ENCODE data around the gene MORN1. TPM values are rescaled to one million over a fixed set of nuclear protein-coding genes. Genes with fewer than 3 reads are reported as not detected.

MORN1 gene
- total and polyA plus RNA-seq, 12 donors: 1.2 to 7.6 (median 5.2) TPM

DNA sequence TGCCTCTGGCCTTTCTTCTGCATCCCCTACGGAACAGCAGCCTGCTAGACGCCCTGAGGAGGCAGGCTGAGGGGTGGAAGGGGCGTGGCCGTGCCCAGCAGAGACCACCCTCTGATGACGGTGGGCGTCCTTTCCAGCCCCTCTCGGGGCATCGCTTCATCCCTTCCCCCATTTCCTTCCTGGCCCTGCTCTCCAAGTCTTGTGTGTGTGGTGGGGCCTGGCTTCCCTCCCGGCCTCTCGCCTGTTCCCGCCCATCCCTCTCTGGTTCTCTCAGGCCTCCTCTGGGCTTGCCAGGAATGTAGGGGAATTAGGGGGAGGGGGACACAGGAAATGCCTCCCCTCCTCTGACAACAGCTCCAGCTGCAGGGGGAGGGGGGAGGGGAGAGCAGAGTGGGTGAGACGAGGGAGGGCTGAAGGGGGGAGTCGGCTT lies 112.1 kb downstream of the MORN1 start:
- TF ChIP-seq, protein P1, sequence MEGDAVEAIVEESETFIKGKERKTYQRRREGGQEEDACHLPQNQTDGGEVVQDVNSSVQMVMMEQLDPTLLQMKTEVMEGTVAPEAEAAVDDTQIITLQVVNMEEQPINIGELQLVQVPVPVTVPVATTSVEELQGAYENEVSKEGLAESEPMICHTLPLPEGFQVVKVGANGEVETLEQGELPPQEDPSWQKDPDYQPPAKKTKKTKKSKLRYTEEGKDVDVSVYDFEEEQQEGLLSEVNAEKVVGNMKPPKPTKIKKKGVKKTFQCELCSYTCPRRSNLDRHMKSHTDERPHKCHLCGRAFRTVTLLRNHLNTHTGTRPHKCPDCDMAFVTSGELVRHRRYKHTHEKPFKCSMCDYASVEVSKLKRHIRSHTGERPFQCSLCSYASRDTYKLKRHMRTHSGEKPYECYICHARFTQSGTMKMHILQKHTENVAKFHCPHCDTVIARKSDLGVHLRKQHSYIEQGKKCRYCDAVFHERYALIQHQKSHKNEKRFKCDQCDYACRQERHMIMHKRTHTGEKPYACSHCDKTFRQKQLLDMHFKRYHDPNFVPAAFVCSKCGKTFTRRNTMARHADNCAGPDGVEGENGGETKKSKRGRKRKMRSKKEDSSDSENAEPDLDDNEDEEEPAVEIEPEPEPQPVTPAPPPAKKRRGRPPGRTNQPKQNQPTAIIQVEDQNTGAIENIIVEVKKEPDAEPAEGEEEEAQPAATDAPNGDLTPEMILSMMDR (IDR thresholded peaks at IDR 0.05): no peak
- intact Hi-C loops (cut with DNase I): loop anchor here in 2 of 10 donors (5.0 kb wide), 1 partner anchor 47 kb away; no protein-coding TSS in a partner anchor
- Histone ChIP-seq H3K4me3 (peak overlapping the region in 1 of 10 donors; percentile 2), H3K9me3 (no peaks in the 10 kb centered on the region), H3K36me3 (peaks cover 0 to 15% (median 0%) of the 10 kb centered on the region in 9 donors), H3K27me3 (no peaks in the 10 kb centered on the region), H3K4me1 (peaks cover 45 to 78% (median 70%) of the 10 kb centered on the region in 9 donors), H3K27ac (peak overlapping the region in 9 of 10 donors; percentile 10 to 86 (median 78))
- peak; percentile 50 to 83 (median 77) for ATAC-seq
- DNase-seq: peak; percentile 66 to 86
- WGBS, 2 donors: 4 to 5% methylated on average over 11 to 13 of the region's 13 CpGs

- H3K9me3 ChIP-seq: no peaks in the 10 kb centered on the region
- whole genome bisulfite sequencing, 2 donors: 49 to 52% methylated on average over 16 of the region's 16 CpGs
- intact Hi-C loops (cut with DNase I): loop anchor here in 2 of 10 donors (5.0 kb wide), 1 partner anchor 46 kb away; no protein-coding TSS in a partner anchor
- H3K27me3 ChIP-seq: no peaks in the 10 kb centered on the region
- ATAC-seq: peak in 3 of 8 donors; percentile 1 to 8 (median 6)
- peaks cover 50 to 78% (median 70%) of the 10 kb centered on the region in 9 donors for H3K4me1 ChIP-seq
- TF ChIP-seq, protein P1 (IDR thresholded peaks at IDR 0.05): no peak
- peaks cover 0 to 14% (median 0%) of the 10 kb centered on the region in 9 donors for H3K36me3 ChIP-seq
- peak overlapping the region in 9 of 10 donors; percentile 10 to 86 (median 78) for H3K27ac ChIP-seq
- DNase-seq: no peak
- peak overlapping the region in 1 of 10 donors; percentile 2 for H3K4me3 ChIP-seq
These were observed 112.7 kb downstream of the MORN1 start for GRCh38 chr1:2278591-2279209.

GRCh38 chr1:2277741-2278488 lies 113.4 kb downstream of the MORN1 start:
- Histone ChIP-seq H3K36me3 (peaks cover 0 to 9% (median 0%) of the 10 kb centered on the region in 9 donors), H3K27me3 (no peaks in the 10 kb centered on the region), H3K4me3 (no peak overlapping the region), H3K9me3 (no peaks in the 10 kb centered on the region), H3K4me1 (peaks cover 58 to 79% (median 73%) of the 10 kb centered on the region in 9 donors), H3K27ac (peak overlapping the region in 8 of 10 donors; percentile 63 to 86 (median 80))
- TF ChIP-seq, protein P1 (IDR thresholded peaks at IDR 0.05): no peak
- ATAC-seq: peak in 4 of 8 donors; percentile 5 to 32 (median 18)
- DNase-seq: peak in 1 of 2 donors; percentile 31
- intact Hi-C loops (cut with DNase I): loop anchor here in 2 of 10 donors (5.0 kb wide), 1 partner anchor 46 kb away; no protein-coding TSS in a partner anchor
- 84 to 86% methylated on average over 25 of the region's 25 CpGs for WGBS, 2 donors
